Activated naive CD8-positive, alpha-beta T cell treated with anti-CD3 and anti-CD28 coated beads, Interleukin-2, amount 50 U/mL, for 16 hours (primary cell): ENCODE measurements around the gene OBP2A.
A peak's percentile ranks its signal among the peaks of the same experiment; 100 is the strongest.
"Not testable (repeated sequence)": the region's sequence is repeated elsewhere in the genome, so short reads cannot be mapped to it uniquely, and the experiment has no call there.

Experiments used
- DNase-seq: peaks from one replicate; pipeline ENCODE4 v3.0.0-alpha.2; 2020; ENCODE audit warnings: low read depth, low spot score

The OBP2A gene

DNA sequence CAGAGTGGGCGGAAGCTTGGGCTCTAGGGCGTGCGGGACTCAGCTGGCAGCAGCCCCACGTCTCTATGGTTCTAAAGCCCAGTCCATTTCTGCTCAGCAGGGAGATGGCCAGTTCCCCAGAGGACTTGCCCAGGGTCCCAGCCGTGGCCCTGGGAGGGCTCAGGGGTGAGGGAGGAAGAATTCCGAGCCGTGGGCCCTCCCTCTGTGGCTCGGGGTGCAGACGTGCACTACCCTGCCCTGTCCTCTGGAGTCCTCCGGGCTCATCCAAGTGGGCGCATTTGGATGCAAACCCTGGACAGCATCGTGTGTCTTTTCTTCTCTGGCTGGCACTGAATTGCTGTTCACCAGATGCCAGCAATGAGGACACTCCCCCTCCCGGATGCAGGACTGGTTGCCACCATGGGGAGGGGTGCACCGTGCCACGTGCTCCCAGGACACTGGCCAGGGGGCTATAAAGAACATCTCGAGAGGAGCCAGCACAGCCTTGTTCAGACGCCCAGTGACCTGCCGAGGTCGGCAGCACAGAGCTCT is at the start of gene OBP2A:
OBP2A (plus strand) TSS at position 481 of the 531 bp plus-strand sequence. CDS start 55 bp downstream, outside the sequence.
- not testable (repeated sequence) for DNase-seq

DNA sequence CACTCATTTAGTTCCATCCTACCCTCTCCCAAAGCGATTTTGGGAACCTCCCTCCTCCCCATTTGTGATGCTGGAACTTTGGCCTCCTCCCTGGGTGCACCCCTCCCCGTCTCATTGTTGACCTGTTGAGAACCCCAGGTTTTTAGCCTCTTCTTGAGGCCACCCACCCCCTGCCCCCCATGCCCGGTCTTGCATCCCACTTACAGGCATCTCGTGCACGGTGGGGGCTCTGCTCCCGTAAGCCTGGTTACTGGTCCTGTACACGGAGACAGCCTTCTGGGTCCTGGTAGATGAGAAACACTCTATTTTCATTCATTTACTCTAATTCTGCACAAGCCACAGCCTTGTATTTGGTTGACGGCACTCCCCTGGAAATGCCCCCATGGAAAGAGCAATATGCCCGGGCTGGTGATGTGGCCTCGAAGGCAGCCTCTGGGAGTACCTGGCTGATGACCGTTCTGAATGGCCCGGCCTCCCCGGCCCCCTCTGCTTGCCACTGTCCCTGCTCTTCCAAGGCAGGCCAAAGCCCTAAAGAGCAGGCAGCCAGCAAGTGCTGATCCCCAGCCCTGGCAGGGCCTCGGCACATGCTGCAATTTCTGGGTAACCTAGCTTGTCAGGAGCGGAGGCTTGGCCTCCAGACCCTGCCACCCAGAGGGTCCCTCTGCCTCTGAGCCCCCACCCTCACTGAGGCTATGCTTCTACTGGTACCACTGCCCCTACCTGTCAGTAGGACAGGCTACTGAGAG is 47.4 kb upstream of the OBP2A start:
- DNase-seq = no peak

GRCh38 chr9:135499326-135500070 is 46.4 kb upstream of the OBP2A start:
- peak; percentile 76 for DNase-seq

- DNase-seq = no peak
Observed at GRCh38 chr9:135500071-135500524, 45.8 kb upstream of the OBP2A start.

- DNase-seq = peak; percentile 70
Observed at GRCh38 chr9:135500525-135501260, 45.2 kb upstream of the OBP2A start, which contains the start of gene MRPS2. Gene MRPS2 (plus strand): TSS chr9:135500682. CDS start chr9:135500711, 29 bp downstream.

GRCh38 chr9:135501261-135502167 is 44.4 kb upstream of the OBP2A start:
- DNase-seq = no peak

- DNase-seq = no peak
Observed at GRCh38 chr9:135502168-135502872, 43.6 kb upstream of the OBP2A start.

GRCh38 chr9:135502873-135503321 is 43.0 kb upstream of the OBP2A start:
- DNase-seq = no peak

DNA sequence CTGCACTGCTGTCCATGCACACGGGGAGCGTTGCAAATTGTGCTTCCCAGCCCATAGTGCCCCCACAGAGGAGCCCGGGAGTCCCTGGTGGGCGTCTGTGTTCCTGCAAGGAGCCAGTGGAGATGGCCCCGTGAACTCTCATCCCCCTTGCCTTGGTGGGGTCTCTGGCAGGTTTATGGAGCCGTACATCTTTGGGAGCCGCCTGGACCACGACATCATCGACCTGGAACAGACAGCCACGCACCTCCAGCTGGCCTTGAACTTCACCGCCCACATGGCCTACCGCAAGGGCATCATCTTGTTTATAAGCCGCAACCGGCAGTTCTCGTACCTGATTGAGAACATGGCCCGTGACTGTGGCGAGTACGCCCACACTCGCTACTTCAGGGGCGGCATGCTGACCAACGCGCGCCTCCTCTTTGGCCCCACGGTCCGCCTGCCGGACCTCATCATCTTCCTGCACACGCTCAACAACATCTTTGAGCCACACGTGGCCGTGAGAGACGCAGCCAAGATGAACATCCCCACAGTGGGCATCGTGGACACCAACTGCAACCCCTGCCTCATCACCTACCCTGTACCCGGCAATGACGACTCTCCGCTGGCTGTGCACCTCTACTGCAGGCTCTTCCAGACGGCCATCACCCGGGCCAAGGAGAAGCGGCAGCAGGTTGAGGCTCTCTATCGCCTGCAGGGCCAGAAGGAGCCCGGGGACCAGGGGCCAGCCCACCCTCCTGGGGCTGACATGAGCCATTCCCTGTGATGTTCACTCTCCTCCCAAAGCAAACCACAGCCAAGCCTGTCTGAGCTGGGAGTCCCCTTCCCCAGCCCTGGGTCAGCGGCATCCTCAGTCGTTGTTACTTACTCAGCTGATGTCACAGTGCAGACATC is 42.3 kb upstream of the OBP2A start:
- DNase-seq = no peak

DNA sequence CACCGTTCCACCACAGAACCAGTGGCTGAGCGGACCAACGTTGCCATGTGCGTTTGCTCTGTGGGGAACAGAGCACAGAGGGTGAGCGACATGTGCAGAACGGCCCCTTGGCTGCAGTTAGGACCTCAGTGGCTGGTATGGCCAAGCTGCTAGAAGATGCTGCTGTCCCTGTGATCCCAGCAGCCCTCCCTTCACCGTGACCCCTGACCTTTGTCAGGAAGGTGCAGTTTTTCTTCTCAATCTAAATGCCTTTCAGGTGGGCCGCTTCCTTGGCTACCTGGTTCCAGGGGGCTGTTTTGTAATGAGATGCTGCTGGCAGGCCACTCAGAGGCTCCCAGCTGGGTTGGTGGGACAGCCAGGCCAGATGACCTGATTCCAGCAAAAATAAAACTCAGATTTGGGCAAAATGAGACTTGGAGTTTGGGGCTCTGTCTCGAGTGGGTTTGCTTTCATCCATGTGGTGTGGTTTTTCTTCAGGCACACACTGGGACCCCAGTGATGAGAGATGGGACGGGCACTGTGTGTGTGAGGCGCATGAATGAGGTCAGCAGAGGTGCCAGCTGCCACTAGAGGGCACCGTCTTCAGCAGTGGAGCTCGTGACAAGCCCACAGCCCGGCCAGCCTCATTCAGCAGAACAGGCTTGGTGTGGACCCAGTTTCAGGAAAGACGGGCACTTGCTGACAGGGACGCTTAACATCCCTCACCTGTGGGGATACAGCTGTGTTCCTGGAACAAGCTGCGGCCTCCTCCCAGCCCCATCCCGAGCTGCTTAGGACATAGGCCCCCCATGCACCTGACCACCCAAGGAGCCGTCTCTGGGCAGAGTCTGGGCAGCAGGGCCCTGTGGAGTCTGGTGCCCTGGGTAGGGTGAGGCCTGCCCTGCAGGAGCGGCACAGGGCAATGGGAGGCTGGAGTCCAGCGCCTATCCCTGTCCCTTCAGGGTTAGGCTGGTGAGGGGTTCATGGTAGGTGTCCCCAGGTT is 41.4 kb upstream of the OBP2A start:
- DNase-seq = no peak

DNA sequence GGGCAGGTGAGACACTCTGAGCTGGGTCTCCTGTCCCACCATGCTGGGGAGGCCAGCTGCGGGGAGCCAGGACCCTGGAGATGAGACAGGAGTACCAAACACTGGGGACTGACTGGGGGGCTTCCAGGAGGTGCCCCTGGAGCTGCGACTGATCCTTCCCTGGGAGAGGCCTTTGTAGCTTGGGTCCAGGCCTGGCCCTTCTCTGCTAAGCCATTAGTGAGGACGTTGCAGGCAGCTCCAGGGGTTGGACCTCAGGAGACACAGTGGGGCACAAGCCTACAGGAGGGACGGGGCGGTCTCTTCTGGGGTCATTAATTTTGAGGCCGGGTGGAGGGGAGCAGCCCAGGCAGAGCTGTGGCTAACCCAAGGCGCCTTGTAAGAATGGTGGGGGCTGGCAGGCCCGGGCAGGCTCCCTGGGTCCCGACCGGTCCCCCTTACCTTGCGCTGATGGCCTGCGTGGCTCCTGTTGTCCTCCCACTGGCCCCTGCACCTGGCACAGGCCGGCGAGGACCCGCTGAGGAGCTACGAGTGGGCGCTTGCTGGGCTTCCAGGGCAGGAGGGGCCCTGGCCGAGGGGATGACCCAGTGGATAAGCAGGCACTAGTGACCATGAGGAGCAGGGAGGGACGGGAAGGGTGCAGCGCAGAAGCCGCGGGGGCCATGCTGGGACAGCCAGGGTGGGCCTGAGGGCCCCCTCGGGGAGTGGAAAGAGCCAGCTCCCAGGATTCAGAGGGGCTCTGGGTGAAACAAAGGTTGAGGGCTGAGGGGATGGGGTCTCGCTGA is 40.3 kb upstream of the OBP2A start:
- DNase-seq = no peak

DNA sequence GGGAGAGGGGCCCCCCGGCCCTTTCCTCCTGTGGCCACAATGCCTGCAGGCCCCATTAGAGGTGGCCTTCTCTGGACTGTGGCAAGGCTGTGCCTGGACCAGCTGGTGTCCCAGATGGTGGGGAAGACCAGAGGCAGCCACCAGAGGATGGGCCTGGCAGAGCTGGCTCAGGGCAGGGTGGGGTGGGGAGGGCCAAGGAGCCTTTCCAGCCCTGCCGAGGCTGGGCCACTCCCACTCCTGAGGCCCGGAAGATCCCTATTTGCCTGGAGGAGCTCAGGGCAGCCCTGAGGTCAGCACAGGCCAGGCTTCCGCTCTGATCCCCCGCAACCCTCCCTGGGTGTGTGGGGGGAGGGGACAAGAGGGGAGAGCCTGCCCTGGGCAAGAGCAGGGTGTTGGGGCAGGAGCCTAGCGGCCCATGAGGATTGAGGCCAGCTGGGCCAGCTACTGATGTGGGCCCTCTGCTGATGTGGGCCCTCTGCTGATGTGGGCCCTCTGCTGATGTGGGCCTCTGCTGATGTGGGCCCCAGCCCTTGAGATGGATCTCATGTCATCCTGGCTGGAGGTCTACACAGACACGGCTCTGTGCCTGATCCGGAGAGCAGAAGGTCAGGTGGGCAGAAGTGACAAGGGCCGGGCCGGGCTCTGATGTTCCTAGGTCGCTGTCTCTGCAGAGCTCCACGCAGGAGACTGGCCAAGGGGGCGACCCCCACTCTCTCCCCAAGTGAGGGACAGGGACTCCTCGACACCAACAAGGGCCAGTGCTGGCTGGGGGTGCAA is 39.4 kb upstream of the OBP2A start:
- DNase-seq = no peak

GRCh38 chr9:135507104-135508035 is 38.6 kb upstream of the OBP2A start:
- no peak for DNase-seq

- no peak for DNase-seq
Observed at GRCh38 chr9:135508211-135508820, 37.6 kb upstream of the OBP2A start.

DNA sequence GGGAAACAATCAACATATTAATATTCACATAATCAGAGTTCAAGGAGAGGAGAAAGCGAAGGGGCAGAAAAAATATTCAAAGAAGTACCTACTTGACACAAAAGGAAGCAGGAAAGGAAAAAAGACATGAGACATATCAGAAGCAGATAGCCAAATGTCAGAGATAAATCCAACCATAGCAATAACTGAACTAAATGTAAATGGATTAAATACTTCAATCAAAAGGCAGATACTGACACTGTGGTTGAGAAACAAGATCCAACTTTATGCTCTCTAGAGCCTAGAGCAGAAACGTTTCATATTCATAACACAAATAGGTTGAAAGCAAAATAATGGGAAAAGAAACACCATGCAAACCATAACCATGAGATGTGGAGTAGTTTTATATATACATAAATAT is 36.5 kb upstream of the OBP2A start:
- no peak for DNase-seq
